HG03457 (cell line): ENCODE measurements around the gene DNMT3B.
"Not testable (repeated sequence)": the region's sequence is repeated elsewhere in the genome, so short reads cannot be mapped to it uniquely, and the experiment has no call there.

Experiments
- ATAC-seq: cut with Tn5 transposase; IDR thresholded peaks from one replicate; pipeline ENCODE4 v1.9.1; 2021; ENCODE audit warnings: moderate number of reproducible peaks; ENCODE audit not compliant: unreplicated experiment

The DNMT3B gene

GRCh38 chr20:32762754-32763201, 593 bp downstream of the DNMT3B start:
- ATAC-seq = no peak

GRCh38 chr20:32763202-32764004, 1.2 kb downstream of the DNMT3B start:
- ATAC-seq = no peak

- ATAC-seq = no peak
These were observed 2.1 kb downstream of the DNMT3B start for GRCh38 chr20:32764005-32764960.

- not testable (repeated sequence) for ATAC-seq
These were observed 3.2 kb downstream of the DNMT3B start for GRCh38 chr20:32765230-32765875.

GRCh38 chr20:32767418-32768198, 5.4 kb downstream of the DNMT3B start:
- ATAC-seq = no peak

- no peak for ATAC-seq
These were observed 9.9 kb downstream of the DNMT3B start for GRCh38 chr20:32772046-32772445.

- ATAC-seq = no peak
These were observed 11.0 kb downstream of the DNMT3B start for GRCh38 chr20:32773223-32773622.

GRCh38 chr20:32773855-32774254, 11.7 kb downstream of the DNMT3B start:
- no peak for ATAC-seq

GRCh38 chr20:32775336-32775991, 13.3 kb downstream of the DNMT3B start:
- ATAC-seq = no peak

GRCh38 chr20:32777177-32777956, 15.2 kb downstream of the DNMT3B start:
- no peak for ATAC-seq

GRCh38 chr20:32779500-32780211, 17.5 kb downstream of the DNMT3B start:
- no peak for ATAC-seq

- no peak for ATAC-seq
These were observed 18.1 kb downstream of the DNMT3B start for GRCh38 chr20:32780278-32780677.

- ATAC-seq = no peak
These were observed 18.8 kb downstream of the DNMT3B start for GRCh38 chr20:32780749-32781655.

GRCh38 chr20:32784369-32785080, 22.3 kb downstream of the DNMT3B start:
- no peak for ATAC-seq

- ATAC-seq = no peak
These were observed 24.0 kb downstream of the DNMT3B start for GRCh38 chr20:32786059-32786760.

GRCh38 chr20:32787168-32787567, 25.0 kb downstream of the DNMT3B start:
- ATAC-seq = no peak
